Limb (tissue), 2 donors: ENCODE measurements around the gene GPR171.
A peak's percentile ranks its signal among the peaks of the same experiment; 100 is the strongest.
"Not testable (repeated sequence)": the region's sequence is repeated elsewhere in the genome, so short reads cannot be mapped to it uniquely, and the experiment has no call there.

Experiments used
- DNase-seq, 2 donors: peaks; one replicate each; pipeline ENCODE4 v3.0.0-alpha.2; 2016; ENCODE audit errors: extremely low spot score in 2 of 2

The GPR171 gene

GRCh38 chr3:151203051-151203420 lies at the start of gene GPR171:
Gene GPR171, minus strand, starts transcription at chr3:151203216. Its CDS starts 3,830 bp downstream, at chr3:151199386.
- no peak for DNase-seq

- DNase-seq = no peak
Measured at GRCh38 chr3:151248772-151249337, 45.8 kb upstream of the GPR171 start.

- not testable (repeated sequence) for DNase-seq
Measured at GRCh38 chr3:151242006-151242405, 39.0 kb upstream of the GPR171 start.

GRCh38 chr3:151236736-151237135 lies 33.7 kb upstream of the GPR171 start:
- DNase-seq = no peak

GRCh38 chr3:151236316-151236715 lies 33.3 kb upstream of the GPR171 start:
- DNase-seq = no peak

- DNase-seq = no peak
Measured at GRCh38 chr3:151234825-151235224, 31.8 kb upstream of the GPR171 start.

GRCh38 chr3:151232991-151233390 lies 30.0 kb upstream of the GPR171 start:
- no peak for DNase-seq

GRCh38 chr3:151232403-151232802 lies 29.4 kb upstream of the GPR171 start:
- not testable (repeated sequence) for DNase-seq

GRCh38 chr3:151230646-151231045 lies 27.6 kb upstream of the GPR171 start:
- no peak for DNase-seq

- DNase-seq = no peak
Measured at GRCh38 chr3:151228666-151229040, 25.6 kb upstream of the GPR171 start.

- DNase-seq = peak; percentile 72 to 86
Measured at GRCh38 chr3:151227807-151228665, 25.0 kb upstream of the GPR171 start.

GRCh38 chr3:151227266-151227806 lies 24.3 kb upstream of the GPR171 start:
- DNase-seq = no peak

GRCh38 chr3:151226825-151227224 lies 23.8 kb upstream of the GPR171 start:
- no peak for DNase-seq

- DNase-seq = no peak
Measured at GRCh38 chr3:151226088-151226563, 23.1 kb upstream of the GPR171 start.

GRCh38 chr3:151225040-151225975 lies 22.3 kb upstream of the GPR171 start:
- no peak for DNase-seq

GRCh38 chr3:151224268-151224866 lies 21.4 kb upstream of the GPR171 start:
- DNase-seq = no peak

- no peak for DNase-seq
Measured at GRCh38 chr3:151219056-151219455, 16.0 kb upstream of the GPR171 start.

- DNase-seq = no peak
Measured at GRCh38 chr3:151218136-151218535, 15.1 kb upstream of the GPR171 start.

- no peak for DNase-seq
Measured at GRCh38 chr3:151216641-151217607, 13.9 kb upstream of the GPR171 start.

- DNase-seq = no peak
Measured at GRCh38 chr3:151214459-151214858, 11.4 kb upstream of the GPR171 start.
